ENCODE results near the gene FGF12.
"Not testable (repeated sequence)": the region's sequence is repeated elsewhere in the genome, so short reads cannot be mapped to it uniquely, and the experiment has no call there.

The FGF12 gene

DNA sequence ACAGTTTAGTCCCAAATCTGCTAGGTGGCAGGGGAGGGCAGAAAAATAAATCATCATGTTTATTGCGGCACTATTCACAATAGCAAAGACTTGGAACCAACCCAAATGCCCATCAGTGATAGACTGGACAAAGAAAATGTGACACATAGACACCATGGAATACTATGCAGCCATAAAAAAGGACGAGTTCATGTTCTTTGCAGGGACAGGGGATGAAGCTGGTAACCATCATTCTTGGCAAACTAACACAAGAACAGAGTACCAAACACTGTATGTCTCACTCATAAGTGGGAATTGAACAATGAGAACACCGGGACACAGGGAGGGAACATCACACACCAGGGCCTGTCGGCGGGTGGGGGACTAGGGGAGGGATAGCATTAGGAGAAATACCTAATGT lies 150.6 kb downstream of the FGF12 start:
- not testable (repeated sequence) for DNase-seq

DNA sequence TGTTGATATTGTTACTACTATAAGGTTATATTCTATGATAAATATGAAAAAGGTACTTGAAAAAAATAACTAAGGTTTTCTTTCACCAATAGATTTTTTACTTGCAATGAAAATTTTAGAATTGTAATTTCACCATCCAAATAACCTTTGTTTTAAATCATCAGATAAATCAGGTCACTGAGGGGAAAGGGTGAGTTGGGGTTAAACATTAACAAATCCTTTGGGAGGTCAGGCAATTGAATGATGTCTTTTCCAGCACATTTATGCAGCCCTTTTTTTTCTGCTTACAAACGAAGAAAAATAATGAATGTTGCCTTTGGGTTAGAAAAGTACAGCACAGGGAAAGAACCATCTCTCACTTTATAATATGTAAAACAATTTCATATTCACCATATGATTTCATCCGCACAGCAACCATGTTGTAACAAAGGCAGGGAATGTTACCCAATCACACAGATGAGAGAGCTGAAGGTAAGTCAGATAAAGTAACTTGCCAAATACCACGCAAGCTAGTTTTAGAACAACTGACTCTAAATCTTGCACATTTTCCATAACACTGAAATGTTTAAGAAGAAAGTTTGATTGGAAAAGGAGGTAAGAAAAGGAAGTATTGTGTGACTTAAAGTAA lies 151.3 kb downstream of the FGF12 start:
- DNase-seq = no peak

GRCh38 chr3:192573240-192573639 lies 154.1 kb downstream of the FGF12 start:
- DNase-seq = no peak

DNA sequence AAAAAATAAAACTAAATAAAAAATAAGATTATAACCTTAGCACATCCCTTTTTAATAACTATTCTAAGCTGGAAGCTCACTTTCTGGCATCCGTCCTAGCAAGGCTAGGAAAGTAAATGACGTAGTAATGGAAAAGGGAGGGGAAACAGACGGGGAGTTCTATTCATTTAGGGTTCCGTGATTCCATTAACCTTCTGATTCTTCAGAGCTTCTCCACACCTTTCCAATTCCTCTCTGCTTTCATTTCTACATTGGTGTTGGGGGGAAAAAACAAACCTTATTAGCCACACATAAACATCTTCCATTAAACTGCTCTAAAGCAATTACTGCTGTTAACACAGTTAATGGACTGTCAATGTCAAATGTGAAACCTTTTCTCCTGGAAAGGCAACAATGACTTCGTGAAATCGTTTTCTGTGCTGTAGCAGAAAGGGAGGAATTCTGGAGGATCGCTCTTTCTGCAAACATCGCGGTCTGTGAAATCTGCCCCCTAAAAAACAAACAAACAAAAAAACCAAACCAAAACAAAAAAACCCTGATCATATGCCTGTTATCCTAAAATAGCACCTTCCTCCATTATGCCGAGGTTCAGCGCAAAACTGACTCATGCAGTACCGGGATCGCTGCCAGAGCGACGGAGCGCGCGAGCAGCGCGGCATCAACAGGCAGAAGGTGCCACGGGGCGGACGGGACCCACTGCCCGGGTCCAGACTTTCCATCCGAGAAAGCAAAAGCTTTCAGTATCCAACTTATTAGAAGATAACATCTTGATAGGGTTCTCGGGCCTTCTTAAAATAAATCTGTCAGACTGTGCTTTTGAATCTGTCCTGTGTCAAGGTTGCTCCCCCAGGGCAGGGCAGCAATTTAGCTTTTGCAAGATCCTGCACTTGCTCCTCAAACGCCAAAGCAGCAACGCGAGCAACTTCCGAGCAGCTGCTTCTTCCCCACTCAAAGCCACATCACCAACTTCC lies 156.2 kb downstream of the FGF12 start:
- DNase-seq = no peak

- no peak for DNase-seq
Observed at GRCh38 chr3:192570315-192570714, 157.0 kb downstream of the FGF12 start.

- DNase-seq = peak; percentile 41
Observed at GRCh38 chr3:192566706-192567290, 160.5 kb downstream of the FGF12 start.

GRCh38 chr3:192564611-192565010 lies 162.7 kb downstream of the FGF12 start:
- no peak for DNase-seq

DNA sequence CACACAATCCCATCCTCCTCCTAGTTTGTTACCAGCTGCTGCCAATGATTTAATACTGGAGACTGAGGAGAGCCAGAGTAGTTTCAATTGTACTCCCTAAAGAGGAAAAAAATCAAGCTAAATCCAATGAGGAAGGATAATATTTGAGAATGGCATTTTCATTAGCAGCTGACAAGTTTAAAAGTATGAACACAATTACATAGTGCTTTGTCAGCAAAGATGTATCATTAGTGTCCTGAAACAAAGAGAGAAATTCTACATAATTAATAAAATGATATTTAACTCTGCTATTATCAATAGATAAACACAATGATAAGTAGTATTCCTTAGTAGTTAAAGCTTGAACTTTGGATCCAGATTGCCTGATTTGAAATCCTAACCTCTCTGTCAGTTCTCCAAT lies 163.9 kb downstream of the FGF12 start:
- DNase-seq = no peak

DNA sequence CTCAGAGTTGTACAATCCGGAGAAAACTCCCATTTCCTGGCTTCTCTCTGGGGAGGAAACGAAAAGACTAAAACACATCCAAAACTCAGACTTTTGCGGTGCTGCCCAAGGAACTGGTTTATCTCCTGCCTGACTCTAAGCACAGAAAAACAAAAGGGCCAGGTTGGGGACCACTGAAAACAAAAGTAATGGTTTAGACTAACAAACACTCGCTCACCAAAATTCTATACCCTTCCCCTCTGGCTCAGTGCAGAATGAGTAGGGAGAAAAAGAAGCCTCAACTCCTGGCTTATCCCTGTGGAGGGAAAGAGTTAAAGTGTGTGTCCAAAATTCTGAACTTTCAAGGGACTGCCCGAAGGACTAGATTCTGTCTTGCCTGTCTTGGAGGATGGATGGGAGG lies 173.6 kb downstream of the FGF12 start:
- DNase-seq = no peak

- no peak for DNase-seq
Observed at GRCh38 chr3:192550356-192550755, 177.0 kb downstream of the FGF12 start.

DNA sequence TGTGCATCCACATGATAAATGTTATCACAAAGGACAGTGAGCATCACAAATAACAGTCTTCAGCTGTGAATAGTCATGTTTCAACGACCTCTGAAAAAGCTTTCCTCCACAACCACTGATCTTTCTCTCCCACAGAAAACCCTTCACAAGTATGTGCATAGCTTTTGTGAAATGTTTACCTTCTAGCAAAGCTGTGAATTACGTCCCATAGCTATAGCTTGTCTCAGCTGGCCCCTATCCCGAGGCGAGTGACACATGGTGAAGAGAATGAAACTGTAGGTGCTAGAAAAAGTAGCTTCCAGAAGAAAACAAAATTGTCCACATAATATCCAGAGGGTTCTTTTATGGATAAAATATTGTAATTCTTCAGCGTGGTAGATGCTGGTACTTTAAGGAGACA lies 182.0 kb downstream of the FGF12 start:
- DNase-seq = no peak

DNA sequence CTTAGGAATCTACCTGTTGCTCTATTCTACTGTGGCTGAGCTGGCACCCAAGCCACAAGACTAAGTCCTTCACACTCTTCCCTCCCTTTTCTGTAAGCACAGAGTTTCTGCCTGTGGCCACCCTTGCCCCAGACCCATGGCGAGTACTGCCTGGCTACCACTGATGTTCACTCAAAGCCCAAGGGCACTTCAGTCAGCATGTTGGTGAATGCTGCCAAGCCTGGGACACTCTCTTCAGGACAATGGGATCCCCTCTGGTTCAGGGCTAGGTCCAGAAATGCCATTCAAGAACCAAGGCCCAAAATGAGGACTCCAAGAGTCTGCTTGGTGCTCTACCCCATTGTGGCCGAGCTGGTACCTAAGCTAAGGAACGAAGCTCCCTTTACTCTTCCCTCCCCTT lies 184.2 kb downstream of the FGF12 start:
- DNase-seq = no peak

DNA sequence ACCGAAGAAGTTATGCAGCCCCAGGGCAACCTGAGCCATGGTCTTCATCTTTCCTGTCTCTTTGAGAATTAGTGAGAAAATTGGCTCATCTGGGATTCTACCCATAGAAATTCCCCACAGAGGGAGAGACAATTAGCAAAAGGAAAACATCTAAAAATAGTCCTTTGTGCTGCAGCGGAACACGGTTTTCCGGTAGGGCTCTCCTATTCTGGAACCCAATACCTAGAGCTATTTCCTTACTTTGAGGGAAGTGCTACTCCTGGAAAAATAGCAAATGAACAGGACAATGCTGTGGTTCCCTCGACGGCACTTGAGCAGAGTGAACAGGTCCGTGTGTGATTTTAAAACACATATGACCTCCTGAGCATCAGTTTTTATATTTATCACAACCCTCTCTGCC lies 210.5 kb downstream of the FGF12 start:
- DNase-seq = no peak

DNA sequence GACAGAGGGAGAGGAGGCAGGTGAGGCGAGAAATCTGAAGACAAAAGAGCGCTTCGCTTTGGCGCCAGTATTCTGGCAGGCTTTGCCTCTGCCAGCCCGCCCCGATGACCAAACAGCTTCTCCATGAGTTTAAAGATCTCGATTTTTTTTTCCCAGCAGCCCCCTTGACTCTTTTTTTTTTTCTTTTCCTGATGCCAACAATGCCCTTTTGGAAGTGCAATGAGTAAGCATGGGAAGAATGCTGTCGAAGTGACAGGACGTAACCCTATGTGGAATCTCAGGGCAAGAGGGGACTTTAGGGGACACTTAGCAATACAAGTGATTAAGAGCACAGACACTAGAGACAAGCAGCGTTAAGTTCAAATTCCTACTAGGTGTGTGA lies 211.7 kb downstream of the FGF12 start:
- DNase-seq = no peak

DNA sequence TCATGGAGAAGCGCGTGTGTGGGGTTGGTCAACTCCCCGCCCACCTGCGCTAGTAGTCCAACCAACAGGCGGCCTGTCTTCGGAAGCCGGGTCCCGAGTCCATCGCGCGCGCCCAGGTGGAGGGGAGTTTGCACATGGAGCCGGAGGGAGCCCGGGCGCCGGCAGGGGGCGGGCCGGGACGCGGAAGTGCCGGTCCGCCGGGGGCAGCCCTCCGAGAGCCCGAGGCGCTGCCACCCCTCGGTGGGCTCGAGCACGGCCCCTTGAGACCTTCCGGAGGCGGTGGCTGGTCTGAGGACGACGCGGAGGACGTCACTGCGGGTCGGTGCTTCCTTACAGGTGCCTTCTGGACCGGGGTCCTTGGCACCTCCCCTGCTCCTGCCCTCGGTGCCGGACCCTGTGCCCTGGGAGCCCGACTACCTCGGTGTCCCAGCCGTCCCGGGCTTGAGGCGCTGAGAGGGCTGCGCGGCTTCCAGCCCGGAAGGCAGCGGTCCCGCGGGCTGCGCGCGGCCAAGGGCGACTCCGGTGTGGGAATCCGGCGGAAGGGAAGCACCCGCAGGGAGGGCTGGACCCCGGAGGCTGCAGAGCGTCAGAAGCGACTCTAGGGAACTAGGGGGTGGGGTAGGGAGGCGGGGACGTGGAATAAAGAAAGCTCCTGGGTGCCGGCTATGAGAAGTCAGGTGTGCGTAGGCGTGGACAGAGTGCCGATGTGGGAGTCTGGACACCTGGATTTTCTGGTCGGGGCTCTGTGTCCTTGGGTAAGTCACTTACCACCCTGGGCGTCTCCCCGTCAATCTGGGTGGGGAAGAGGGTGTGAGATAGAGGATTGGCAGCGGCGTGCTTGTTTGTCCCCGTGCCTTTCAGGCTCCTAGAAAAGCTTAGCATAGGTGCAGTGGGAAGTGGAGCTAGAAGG lies 212.3 kb downstream of the FGF12 start:
- DNase-seq = no peak

DNA sequence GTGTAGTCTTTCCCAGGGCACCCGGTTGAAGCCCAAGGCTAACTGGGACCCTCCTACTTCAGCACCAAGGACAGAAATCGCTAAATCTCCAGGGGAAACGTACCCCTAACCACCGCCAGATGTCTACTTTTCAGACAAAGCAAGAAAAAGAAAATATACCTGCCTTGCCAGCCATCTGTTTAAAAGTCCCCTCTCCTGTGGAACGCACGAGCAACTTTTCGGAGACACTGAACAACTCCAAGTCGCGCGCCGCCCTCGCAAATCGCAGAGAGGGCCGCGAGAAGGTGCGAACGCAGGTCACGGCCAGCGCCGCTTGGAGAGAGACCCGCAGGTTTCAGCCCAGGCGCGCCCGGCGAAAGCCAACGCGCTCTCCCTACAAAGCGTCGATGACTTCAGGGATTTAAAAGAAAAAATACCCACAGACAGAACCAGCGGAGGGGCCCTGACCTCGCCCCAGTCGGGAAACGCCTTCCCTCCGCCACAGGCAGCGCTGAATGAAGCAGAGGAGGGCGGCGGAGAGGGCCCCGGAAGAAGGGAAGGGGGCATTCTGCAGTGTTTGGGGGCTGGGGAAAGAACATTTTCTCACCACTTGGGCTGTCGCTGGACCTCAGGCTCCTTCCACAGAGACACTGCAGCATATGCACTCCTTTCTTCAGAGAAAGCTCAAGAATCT lies 213.1 kb downstream of the FGF12 start:
- DNase-seq = no peak

GRCh38 chr3:192505731-192506130 lies 221.6 kb downstream of the FGF12 start:
- no peak for DNase-seq

- DNase-seq = no peak
Observed at GRCh38 chr3:192501401-192501800, 225.9 kb downstream of the FGF12 start.

GRCh38 chr3:192496905-192497587 lies 230.3 kb downstream of the FGF12 start:
- no peak for DNase-seq

DNA sequence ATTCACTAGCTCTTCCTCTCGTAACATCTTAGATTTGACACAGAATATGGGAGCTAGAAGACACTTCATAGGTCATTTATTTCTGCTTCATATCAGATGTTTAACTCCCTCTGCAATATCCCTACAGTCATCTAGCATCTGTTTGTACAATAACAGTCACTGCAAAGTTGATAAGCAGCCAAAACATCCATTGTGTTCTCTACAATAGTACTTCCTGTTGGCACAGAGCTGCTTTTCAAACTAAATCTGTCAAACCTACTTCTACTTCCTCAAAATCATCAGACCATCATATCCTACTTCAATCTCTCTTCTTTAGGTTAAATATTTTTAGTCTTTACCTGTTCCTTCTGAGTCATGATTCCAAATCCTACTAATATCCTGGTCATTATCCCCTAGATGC lies 233.2 kb downstream of the FGF12 start:
- no peak for DNase-seq

GRCh38 chr3:192490720-192491119 lies 236.6 kb downstream of the FGF12 start:
- no peak for DNase-seq

DNA sequence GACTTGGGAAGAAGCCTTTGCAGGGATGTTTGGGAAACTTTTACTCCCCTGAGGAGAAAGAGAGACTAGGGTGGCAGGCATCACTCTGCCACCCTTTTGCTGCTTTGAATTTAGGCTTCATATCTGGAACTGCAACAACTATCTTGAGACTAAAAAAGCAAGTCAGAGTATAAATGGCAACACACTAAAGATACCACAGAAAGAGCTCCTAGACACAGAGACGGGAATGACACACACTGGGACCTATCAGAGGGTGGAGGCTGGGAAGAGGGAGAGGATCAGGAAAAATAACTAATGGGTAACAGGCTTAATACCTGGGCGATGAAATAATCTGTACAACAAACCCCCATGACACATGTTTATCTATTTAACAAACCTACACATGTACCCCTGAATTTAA lies 237.8 kb downstream of the FGF12 start:
- no peak for DNase-seq

Data from activated CD4-positive, CD25-positive, alpha-beta regulatory T cell treated with anti-CD3 and anti-CD28 coated beads, Interleukin-2, amount 50 U/mL, for 72 hours (primary cell).